ENCODE data around the gene SUGCT. TPM values are rescaled to one million over a fixed set of nuclear protein-coding genes. Genes with fewer than 3 reads are reported as not detected.
"Not testable (repeated sequence)": the region's sequence is repeated elsewhere in the genome, so short reads cannot be mapped to it uniquely, and the experiment has no call there.

Gene SUGCT
- total RNA-seq, 1 experiment from 2014 or later: not detected

GRCh38 chr7:40401406-40401805 is 266.6 kb downstream of the SUGCT start:
- no peak for DNase-seq (ENCODE audit: low spot score)

GRCh38 chr7:40402661-40403060 is 267.9 kb downstream of the SUGCT start:
- DNase-seq (ENCODE audit: low spot score): no peak

GRCh38 chr7:40403703-40404476 is 269.1 kb downstream of the SUGCT start:
- no peak for DNase-seq (ENCODE audit: low spot score)

GRCh38 chr7:40405991-40406390 is 271.2 kb downstream of the SUGCT start:
- no peak for DNase-seq (ENCODE audit: low spot score)

- no peak for DNase-seq (ENCODE audit: low spot score)
Measured at GRCh38 chr7:40412323-40412722, 277.5 kb downstream of the SUGCT start.

- not testable (repeated sequence) for DNase-seq (ENCODE audit: low spot score)
Measured at GRCh38 chr7:40414704-40415103, 279.9 kb downstream of the SUGCT start.

- no peak for DNase-seq (ENCODE audit: low spot score)
Measured at GRCh38 chr7:40418448-40418847, 283.6 kb downstream of the SUGCT start.

GRCh38 chr7:40418983-40419382 is 284.2 kb downstream of the SUGCT start:
- no peak for DNase-seq (ENCODE audit: low spot score)

- no peak for DNase-seq (ENCODE audit: low spot score)
Measured at GRCh38 chr7:40419806-40420205, 285.0 kb downstream of the SUGCT start.

GRCh38 chr7:40421433-40421832 is 286.6 kb downstream of the SUGCT start:
- DNase-seq (ENCODE audit: low spot score): no peak

- no peak for DNase-seq (ENCODE audit: low spot score)
Measured at GRCh38 chr7:40425696-40426095, 290.9 kb downstream of the SUGCT start.

- DNase-seq (ENCODE audit: low spot score): no peak
Measured at GRCh38 chr7:40428421-40428820, 293.6 kb downstream of the SUGCT start.

GRCh38 chr7:40429826-40430225 is 295.0 kb downstream of the SUGCT start:
- DNase-seq (ENCODE audit: low spot score): no peak

GRCh38 chr7:40432046-40432445 is 297.2 kb downstream of the SUGCT start:
- DNase-seq (ENCODE audit: low spot score): no peak

GRCh38 chr7:40436710-40437109 is 301.9 kb downstream of the SUGCT start:
- no peak for DNase-seq (ENCODE audit: low spot score)

GRCh38 chr7:40437498-40437897 is 302.7 kb downstream of the SUGCT start:
- DNase-seq (ENCODE audit: low spot score): no peak

- DNase-seq (ENCODE audit: low spot score): no peak
Measured at GRCh38 chr7:40437936-40438634, 303.3 kb downstream of the SUGCT start.

- no peak for DNase-seq (ENCODE audit: low spot score)
Measured at GRCh38 chr7:40439686-40440085, 304.9 kb downstream of the SUGCT start.

GRCh38 chr7:40447345-40447744 is 312.5 kb downstream of the SUGCT start:
- peak; percentile 13 for DNase-seq (ENCODE audit: low spot score)

GRCh38 chr7:40455485-40455884 is 320.7 kb downstream of the SUGCT start:
- DNase-seq (ENCODE audit: low spot score): no peak

GRCh38 chr7:40457776-40458480 is 323.1 kb downstream of the SUGCT start:
- no peak for DNase-seq (ENCODE audit: low spot score)

- DNase-seq (ENCODE audit: low spot score): no peak
Measured at GRCh38 chr7:40463446-40463845, 328.6 kb downstream of the SUGCT start.

Data from HT-29 (cell line).